Adipose tissue (tissue), 3 donors: ENCODE results near the gene COL27A1. TPM values are rescaled to one million over a fixed set of nuclear protein-coding genes. Genes with fewer than 3 reads are reported as not detected.

Experiments used
- H3K27ac ChIP-seq: one replicate; pipeline ENCODE4 v1.5.1; 2013; ENCODE audit warnings: low read depth, low read length
- WGBS, 3 donors: extraction: QIAGEN DNeasy Blood & Tissue Kit; methylation state at CpG; one replicate each; pipeline ENCODE4 v1.1.7; 2013; 5-methylcytosine and 5-hydroxymethylcytosine counted together
- polyA plus RNA-seq, 3 donors: library from polyadenylated mRNA; stranded (reverse); fragments of 200-250 nt; gene quantifications; one replicate each; pipeline ENCODE4 v1.2.3, GENCODE V29; 2013
- donor health status: healthy with polysubstance abuse.
- donor health status: Bipolar disorder and iron deficiency.
- donor health status: healthy.

The COL27A1 gene
- polyA plus RNA-seq, 3 donors = 9.3 to 20.6 (median 14.2) TPM

- 94 to 98% (median 96%) methylated on average over 7 of the region's 7 CpGs for WGBS, 3 donors
- H3K27ac ChIP-seq = no peak overlapping the region
These were observed 204.5 kb downstream of the COL27A1 start for GRCh38 chr9:114359801-114360200.

- H3K27ac ChIP-seq = no peak overlapping the region
- 93 to 97% (median 95%) methylated on average over 7 of the region's 7 CpGs for WGBS, 3 donors
These were observed 206.2 kb downstream of the COL27A1 start for GRCh38 chr9:114361542-114361941.

Other genes with a start within 250 kb of the COL27A1 start
- 10 to 100 TPM in 1 of 3 donors, under 1 TPM in 1, not detected in 1; 0.16 to 57.3 TPM for gene AMBP, start 77.2 kb upstream of the COL27A1 start, polyA plus RNA-seq
- 10 to 100 TPM in 1 of 3 donors, 1 to 10 TPM in 1, under 1 TPM in 1; 0.22 to 38.8 (median 1.0) TPM for gene KIF12, start 56.2 kb upstream of the COL27A1 start, polyA plus RNA-seq
- 10 to 100 TPM in 1 of 3 donors, 1 to 10 TPM in 1, not detected in 1; 6.9 to 18.0 TPM for gene ORM1, start 167.6 kb downstream of the COL27A1 start, polyA plus RNA-seq
- 1 to 10 TPM; 1.1 to 6.3 (median 3.8) TPM for gene ORM2, start 174.3 kb downstream of the COL27A1 start, polyA plus RNA-seq
- gene AKNA, start 232.4 kb downstream of the COL27A1 start, polyA plus RNA-seq = 10 to 100 TPM; 10.3 to 25.5 (median 22.3) TPM